GM19193 (cell line): Measurements from ENCODE around the gene HOXB6.

ENCODE experiments used
- POLR2A ChIP-seq: IDR thresholded peaks from 4 replicates; pipeline ENCODE4 v1.6.1; 2011; ENCODE audit not compliant: insufficient read depth, insufficient read length; ENCODE audit errors: extremely low read depth

Gene HOXB6

GRCh38 chr17:48598736-48599135 is 6.0 kb downstream of the HOXB6 start:
- no peak for TF ChIP-seq POLR2A

DNA sequence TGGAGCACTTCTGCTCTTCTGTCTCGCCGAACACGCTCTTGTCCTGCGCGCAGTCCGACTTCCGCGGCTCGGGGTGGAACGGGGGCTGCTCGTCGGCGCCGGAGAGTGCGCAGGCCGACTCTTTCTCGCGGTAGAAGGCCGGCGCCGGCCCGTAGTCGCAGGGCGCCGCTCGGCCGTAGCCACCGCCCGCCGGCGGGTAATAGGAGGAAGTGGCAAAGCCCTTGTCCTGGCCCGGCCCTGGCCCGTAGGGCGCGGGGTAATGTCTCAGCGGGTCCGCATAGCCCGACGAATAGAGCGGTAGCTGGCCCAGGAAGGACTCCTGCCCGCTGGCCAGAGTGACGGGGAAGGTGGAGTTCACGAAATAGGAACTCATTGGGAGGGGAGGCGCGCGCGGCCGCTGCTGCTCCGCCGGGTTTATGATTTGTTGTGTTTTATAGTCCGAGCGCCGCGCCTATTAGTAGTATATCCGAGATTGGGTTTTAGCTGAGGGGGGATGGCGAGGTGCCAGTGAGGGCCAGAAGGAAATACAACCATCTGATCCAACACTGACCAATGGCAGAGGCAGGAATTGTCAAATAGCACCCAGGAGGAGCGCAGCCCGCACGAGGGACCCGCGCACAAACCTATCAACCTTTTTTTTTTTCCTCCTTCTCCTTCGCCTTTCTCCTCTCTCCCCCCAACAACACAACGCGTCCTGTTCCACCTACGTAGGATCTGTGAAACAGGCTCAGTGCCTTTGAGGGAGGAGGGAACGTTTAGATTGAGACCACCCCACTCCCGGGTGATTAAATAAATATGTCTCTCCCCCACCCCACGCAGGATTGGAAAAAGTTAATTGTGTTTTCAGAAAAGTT is 6.8 kb downstream of the HOXB6 start:
- TF ChIP-seq POLR2A: no peak

GRCh38 chr17:48597528-48597777 is 7.3 kb downstream of the HOXB6 start:
- TF ChIP-seq POLR2A: no peak

DNA sequence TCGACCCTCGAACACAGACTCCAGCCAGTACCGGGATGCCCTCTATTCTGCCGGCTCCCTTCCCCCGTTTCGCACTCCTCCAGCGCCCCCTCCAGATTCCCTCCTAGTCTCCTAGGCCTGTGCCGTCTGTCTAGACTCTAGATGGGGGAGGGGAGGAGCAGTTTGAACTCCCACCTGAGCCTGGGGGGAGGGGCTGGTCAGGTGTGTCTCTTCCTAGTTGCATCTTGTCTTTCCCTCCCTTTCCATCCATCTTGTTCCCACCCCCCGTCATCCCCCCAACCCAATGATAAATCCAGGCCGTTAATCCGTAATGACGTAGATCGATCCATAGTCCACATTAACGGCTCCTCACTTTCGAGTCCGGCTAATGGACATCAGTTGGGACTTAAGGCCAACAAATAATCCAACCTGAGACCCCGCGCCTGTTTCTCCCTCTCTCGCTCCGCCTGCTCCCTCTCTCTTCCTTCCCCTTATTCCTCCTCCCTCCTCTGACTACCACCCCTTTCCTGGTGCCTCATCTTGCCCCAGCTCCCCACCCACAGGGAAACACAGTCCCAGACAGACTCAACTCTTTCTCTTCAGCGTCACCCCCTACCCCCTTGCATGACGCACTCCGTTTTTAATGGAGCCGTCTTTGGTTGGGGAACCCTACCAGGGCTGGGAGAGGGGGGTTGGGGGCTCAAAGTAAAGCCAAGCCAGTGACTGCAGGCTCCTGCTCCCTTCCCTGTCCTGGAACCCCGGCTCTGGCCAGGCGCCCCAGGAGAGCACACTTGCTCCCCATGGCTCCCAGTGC is 7.9 kb downstream of the HOXB6 start:
- no peak for TF ChIP-seq POLR2A

DNA sequence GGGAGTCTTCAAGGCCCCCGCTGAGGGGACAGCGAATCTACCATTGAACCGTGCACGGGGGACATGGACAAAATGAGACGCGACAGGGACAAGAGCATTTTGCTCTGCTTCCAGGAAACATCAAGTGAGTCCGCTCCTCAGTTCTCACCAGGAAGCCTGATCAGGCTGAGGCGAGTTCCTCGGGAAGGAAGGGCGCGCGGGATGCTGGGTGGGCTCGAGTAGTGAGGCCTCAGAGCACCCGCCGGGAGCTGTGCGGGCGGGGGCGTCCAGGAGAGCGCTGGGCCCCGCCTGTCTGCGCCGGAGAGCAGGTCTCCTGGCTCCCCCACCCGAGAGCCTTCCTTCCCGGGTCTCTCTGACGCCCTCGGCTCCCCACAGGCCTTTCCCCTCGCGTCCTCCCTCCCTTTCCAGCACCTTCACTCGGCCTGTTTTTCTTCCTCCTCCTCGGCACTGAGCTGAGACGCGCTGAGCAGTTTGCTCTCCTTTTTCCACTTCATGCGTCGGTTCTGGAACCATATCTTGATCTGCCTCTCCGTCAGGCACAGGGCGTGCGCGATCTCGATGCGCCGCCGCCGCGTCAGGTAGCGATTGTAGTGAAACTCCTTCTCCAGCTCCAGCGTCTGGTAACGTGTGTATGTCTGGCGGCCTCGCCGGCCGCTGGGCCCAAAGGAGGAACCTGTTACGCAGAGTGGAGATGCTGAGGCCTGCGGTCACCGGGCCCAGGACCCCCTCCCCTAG is 8.6 kb downstream of the HOXB6 start:
- TF ChIP-seq POLR2A: no peak

- no peak for TF ChIP-seq POLR2A
Measured at GRCh38 chr17:48595278-48595999, 9.3 kb downstream of the HOXB6 start.

DNA sequence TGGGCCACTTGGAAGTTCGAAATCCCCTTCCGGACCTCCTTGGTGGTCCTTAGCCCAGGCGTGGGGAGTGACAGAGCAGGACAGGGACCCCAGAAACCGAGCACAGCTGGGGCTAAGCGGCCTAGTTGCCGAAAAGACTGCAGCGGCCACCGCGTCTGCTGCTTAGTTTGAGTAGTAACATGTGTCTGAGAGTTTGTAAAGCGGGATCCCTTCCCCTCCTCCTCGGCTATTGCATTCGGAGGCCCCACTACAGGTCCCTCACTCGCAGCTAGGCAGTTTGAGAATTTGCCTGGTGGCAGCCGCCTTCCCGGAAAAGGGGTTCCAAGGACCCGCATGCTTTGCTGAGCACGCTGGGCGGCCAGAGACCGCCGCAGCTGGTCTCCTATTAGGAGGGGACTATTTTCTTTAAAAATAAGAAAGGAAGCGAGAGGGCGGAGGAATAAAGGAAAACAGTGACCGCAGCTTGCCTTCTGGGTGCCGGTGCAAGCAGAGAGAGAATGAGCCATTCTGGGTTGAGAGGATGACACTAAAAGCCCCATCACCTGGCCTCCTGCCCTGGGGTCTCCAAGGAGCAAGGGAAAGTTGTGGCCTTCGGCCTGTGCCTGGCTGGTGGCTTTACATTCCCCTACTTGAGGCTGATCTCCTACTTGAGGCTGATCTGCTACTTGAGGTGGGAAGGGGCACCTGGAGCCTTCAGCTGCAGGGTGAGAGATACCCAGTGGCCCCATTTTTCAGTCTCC is 10.1 kb downstream of the HOXB6 start:
- TF ChIP-seq POLR2A: no peak

- no peak for TF ChIP-seq POLR2A
Measured at GRCh38 chr17:48593840-48594537, 10.8 kb downstream of the HOXB6 start.

DNA sequence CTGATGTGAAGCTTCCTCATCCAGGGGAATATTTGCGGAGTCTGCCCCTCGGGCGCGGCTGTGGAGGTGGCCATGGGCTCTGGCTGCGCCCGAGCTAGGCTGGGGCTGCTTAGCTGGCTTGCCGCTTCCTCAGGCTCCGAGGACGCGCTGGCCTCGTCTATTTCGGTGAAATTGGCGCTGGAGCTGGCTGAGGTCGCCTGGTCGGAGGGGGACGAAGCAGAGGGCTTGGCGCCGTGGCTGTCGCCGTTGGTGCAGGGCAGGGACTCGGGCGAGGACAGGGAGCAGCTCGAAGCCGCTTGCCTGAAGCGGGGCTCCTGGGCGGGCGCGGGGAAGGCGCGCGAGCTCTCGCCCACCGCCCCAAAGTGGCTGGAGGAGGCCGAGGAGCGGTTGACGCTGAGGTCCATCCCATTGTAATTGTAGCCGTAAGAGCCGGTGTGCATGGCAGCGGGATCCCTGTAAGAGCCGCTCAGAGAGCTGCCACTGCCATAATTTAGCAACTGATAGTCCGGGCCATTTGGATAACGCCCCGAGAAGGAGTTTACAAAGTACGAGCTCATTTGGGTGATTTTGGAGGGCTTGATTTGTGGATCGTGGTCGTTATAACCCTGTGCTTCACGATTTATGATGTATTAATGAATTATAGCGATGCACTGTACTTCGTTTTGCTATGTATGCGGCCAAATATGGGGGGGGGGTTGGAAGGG is 11.5 kb downstream of the HOXB6 start, which contains the start of gene HOXB5:
Gene HOXB5, minus strand, starts transcription at position 654 of the 704 bp plus-strand sequence. Its CDS starts 97 bp downstream, at position 557.
- no peak for TF ChIP-seq POLR2A

DNA sequence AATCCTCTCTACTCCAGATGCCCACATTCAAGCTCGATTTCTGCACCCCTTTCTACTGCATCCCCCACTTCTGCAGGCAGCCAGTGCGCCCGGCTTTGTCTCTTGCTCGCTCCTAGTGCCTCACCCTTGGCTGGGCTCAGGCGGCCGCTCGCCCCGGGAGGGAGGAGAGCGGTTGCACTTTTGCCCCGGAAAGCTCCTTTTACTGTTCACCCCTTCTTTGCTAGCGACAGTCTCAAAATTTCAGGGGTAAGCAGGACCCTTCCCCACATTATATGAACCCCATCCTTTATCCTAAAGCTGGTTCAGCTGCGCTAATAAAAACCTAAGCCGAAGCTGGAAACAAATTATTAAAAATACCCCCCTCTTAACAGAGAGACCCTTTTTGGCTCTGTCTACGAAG is 12.2 kb downstream of the HOXB6 start:
- TF ChIP-seq POLR2A: no peak

DNA sequence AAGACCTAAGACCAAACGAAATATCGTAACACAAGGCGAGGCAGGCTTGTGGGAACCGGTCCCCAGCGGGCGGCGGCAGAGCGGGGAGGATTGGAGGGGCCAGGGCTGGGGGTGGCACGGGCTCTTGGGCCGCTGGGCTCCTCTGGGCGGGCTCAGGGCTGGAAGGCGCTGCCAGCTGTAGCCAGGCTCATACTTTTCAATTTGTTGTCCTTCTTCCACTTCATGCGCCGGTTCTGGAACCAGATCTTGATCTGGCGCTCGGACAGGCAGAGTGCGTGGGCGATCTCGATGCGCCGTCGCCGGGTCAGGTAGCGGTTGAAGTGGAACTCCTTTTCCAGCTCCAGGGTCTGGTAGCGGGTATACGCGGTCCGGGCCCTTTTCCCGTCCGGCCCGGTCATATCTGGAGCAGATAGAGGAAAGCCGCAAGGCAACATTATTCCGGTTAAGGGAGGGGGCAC is 12.7 kb downstream of the HOXB6 start:
- TF ChIP-seq POLR2A: no peak

DNA sequence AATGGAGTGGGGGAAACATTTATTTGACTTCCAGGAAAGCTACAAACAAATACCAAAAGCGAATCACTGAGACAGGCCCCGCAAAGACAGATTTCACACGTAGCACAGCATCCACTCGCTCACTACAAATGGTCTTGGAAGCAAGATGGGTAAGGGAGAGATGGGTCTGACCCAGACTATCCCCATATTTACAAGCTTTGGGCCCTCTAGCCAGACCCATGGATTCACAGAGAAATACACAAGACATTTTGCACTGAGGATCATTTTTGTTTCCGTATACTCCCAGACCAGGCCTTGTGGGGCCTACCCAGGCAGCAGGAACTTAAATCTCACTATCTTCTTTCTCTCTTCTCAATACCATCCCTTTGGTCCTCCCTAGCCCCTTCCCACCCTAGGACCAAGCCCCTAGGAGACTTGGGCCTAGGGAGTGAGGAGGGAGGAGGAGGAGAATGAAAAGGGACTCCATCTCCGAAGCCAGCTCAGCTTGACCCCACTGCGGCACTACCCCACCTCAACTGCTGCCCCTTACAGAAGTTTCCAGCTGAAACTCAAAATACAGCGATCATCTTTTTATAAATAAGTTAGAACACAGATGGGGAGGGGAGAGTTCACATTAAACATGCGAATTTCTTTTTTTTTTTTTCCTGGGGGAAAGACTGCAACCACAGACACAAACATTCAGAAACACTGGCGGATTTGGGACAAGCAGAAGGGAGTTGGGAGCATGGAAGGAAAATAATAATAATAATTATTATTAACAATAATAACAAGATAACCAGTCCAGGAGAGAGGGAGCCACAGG is 13.3 kb downstream of the HOXB6 start:
- no peak for TF ChIP-seq POLR2A
